SK-N-SH treated with all-trans-retinoic acid at 6 μM for 48 hours (cell line): ENCODE data around the gene SOWAHB.

ENCODE experiments used
- ATAC-seq: fragments of 200-7000 bp; cut with Tn5 transposase; 3 replicates; pipeline ENCODE4 v1.9.1; 2020; ENCODE audit warnings: mild to moderate bottlenecking, moderate library complexity
- ARNTL ChIP-seq: fragments of 450-650 bp; formaldehyde crosslinking; IDR thresholded peaks from 2 replicates; pipeline ENCODE4 v1.5.0; 2020; ENCODE audit warnings: low read depth, mild to moderate bottlenecking, moderate library complexity, borderline replicate concordance
- BACH2 ChIP-seq: fragments of 250-450 bp; sonication (Bioruptor Pico); IDR thresholded peaks from 2 replicates; pipeline ENCODE4 v1.9.0; 2021; ENCODE audit warnings: mild to moderate bottlenecking, borderline replicate concordance
- ESRRG ChIP-seq: fragments of 250-450 bp; sonication (Bioruptor Pico); IDR thresholded peaks from 2 replicates; pipeline ENCODE4 v1.6.1; 2021; ENCODE audit warnings: mild to moderate bottlenecking
- ISL1 ChIP-seq: fragments of 250-450 bp; sonication (Bioruptor Pico); IDR thresholded peaks from 2 replicates; pipeline ENCODE4 v2.1.2; 2022; ENCODE audit warnings: mild to moderate bottlenecking, moderate library complexity
- OSR1 ChIP-seq: fragments of 250-450 bp; sonication (Bioruptor Pico); IDR thresholded peaks from 2 replicates; pipeline ENCODE4 v1.8.0; 2022; ENCODE audit warnings: moderate library complexity, mild to moderate bottlenecking, inconsistent platforms
- PPARA ChIP-seq: fragments of 250-450 bp; sonication (Bioruptor Pico); IDR thresholded peaks from 2 replicates; pipeline ENCODE4 v1.5.0; 2020; ENCODE audit warnings: mild to moderate bottlenecking, borderline replicate concordance
- RARB ChIP-seq: fragments of 250-450 bp; sonication (Bioruptor Pico); IDR thresholded peaks from 2 replicates; pipeline ENCODE4 v1.8.0; 2021; ENCODE audit warnings: mild to moderate bottlenecking, moderate library complexity
- TCF4 ChIP-seq: fragments of 250-450 bp; sonication (Bioruptor Pico); IDR thresholded peaks from 2 replicates; pipeline ENCODE4 v1.8.0; 2021; ENCODE audit warnings: mild to moderate bottlenecking, moderate library complexity, borderline replicate concordance
- TOX ChIP-seq: fragments of 250-450 bp; sonication (Bioruptor Pico); IDR thresholded peaks from 2 replicates; pipeline ENCODE4 v1.8.0; 2021; ENCODE audit warnings: mild to moderate bottlenecking, moderate library complexity, borderline replicate concordance
- TSHZ2 ChIP-seq: fragments of 250-450 bp; sonication (Bioruptor Pico); IDR thresholded peaks from 2 replicates; pipeline ENCODE4 v1.5.0; 2020; ENCODE audit warnings: mild to moderate bottlenecking, moderate library complexity
- ZC3H10 ChIP-seq: fragments of 250-450 bp; sonication (Bioruptor Pico); IDR thresholded peaks from 2 replicates; pipeline ENCODE4 v1.5.1; 2021; ENCODE audit warnings: mild to moderate bottlenecking, moderate library complexity
- ZFP3 ChIP-seq: fragments of 250-450 bp; sonication (Bioruptor Pico); IDR thresholded peaks from 2 replicates; pipeline ENCODE4 v1.5.0; 2020; ENCODE audit warnings: mild to moderate bottlenecking, moderate library complexity
- ZFP30 ChIP-seq: fragments of 450-650 bp; formaldehyde crosslinking; IDR thresholded peaks from 2 replicates; pipeline ENCODE4 v1.5.0; 2022; ENCODE audit warnings: mild to moderate bottlenecking, moderate library complexity
- ZNF565 ChIP-seq: fragments of 450-650 bp; formaldehyde crosslinking; conservative IDR thresholded peaks from 2 replicates; pipeline ENCODE4 v1.5.0; 2020; ENCODE audit warnings: low read depth, mild to moderate bottlenecking, moderate library complexity
- ZNF8 ChIP-seq: fragments of 450-650 bp; formaldehyde crosslinking; IDR thresholded peaks from 2 replicates; pipeline ENCODE4 v1.5.0; 2020; ENCODE audit warnings: mild to moderate bottlenecking, moderate library complexity
- TF ChIP-seq, protein P1 (sequence below): fragments of 250-450 bp; sonication (Bioruptor Pico); IDR thresholded peaks from 2 replicates; pipeline ENCODE4 v1.5.1; 2021; ENCODE audit warnings: mild to moderate bottlenecking, moderate library complexity
- TF ChIP-seq, protein P2 (sequence below): fragments of 250-450 bp; sonication (Bioruptor Pico); IDR thresholded peaks from 2 replicates; pipeline ENCODE4 v1.8.0; 2020; ENCODE audit warnings: mild to moderate bottlenecking, moderate library complexity, borderline replicate concordance
- TF ChIP-seq, protein P3 (sequence below): fragments of 250-450 bp; sonication (Bioruptor Pico); IDR thresholded peaks from 2 replicates; pipeline ENCODE4 v1.5.1; 2020; ENCODE audit warnings: low read depth, mild to moderate bottlenecking, moderate library complexity

The SOWAHB gene

GRCh38 chr4:76939184-76939583 lies 41.2 kb upstream of the SOWAHB start:
- no peak for ATAC-seq
- no peak for TF ChIP-seq ZC3H10 (CRISPR knock-in tag)
- no peak for TF ChIP-seq RARB

DNA sequence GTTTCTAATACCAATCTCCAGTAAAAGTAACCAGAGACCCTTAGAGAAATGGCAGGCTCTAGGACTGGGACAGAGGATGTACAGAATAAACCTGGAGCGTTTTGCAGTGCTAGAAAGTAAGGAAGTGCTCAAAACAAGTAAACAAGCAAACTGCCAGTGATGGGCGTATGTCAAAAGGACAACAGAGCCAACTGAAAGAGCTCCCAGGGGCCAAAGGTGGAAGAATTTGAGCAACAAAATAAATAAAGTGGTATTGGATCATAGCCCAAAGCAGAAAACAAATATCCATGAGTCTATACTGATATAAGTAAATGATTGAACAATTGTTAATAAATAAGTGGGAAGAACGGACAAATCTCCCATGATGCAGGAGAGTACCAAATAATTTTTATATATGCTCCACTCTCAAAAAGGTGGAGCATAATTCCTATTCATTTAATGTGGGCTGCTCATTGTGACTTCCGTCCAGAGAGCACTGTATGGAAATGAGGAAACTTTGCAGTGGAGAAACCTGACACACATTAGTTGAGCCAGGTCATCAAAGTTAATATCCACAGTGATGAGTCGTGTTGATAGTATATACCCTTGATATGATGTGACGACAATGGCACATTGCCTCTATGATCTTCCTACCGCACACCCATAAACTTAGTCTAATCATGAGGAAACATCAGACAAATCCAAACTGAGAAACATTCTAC lies 33.8 kb upstream of the SOWAHB start:
- TF ChIP-seq ZNF8 (CRISPR knock-in tag) (no peak), ZNF565 (no peak), ISL1 (CRISPR knock-in tag) (no peak), TCF4 (CRISPR knock-in tag) (no peak), ZFP30 (CRISPR knock-in tag) (no peak), TSHZ2 (CRISPR knock-in tag) (no peak), ARNTL (CRISPR knock-in tag) (no peak), BACH2 (no peak), ZC3H10 (CRISPR knock-in tag) (no peak), ESRRG (CRISPR knock-in tag) (no peak), OSR1 (CRISPR knock-in tag) (no peak), TOX (CRISPR knock-in tag) (no peak)
- TF ChIP-seq, protein P1, sequence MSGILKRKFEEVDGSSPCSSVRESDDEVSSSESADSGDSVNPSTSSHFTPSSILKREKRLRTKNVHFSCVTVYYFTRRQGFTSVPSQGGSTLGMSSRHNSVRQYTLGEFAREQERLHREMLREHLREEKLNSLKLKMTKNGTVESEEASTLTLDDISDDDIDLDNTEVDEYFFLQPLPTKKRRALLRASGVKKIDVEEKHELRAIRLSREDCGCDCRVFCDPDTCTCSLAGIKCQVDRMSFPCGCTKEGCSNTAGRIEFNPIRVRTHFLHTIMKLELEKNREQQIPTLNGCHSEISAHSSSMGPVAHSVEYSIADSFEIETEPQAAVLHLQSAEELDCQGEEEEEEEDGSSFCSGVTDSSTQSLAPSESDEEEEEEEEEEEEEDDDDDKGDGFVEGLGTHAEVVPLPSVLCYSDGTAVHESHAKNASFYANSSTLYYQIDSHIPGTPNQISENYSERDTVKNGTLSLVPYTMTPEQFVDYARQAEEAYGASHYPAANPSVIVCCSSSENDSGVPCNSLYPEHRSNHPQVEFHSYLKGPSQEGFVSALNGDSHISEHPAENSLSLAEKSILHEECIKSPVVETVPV (CRISPR knock-in tag) = no peak
- no peak for ATAC-seq

GRCh38 chr4:76931087-76931486 lies 33.1 kb upstream of the SOWAHB start:
- no peak for ATAC-seq
- TF ChIP-seq TOX (CRISPR knock-in tag) (no peak), TCF4 (CRISPR knock-in tag) (no peak), OSR1 (CRISPR knock-in tag) (no peak), ZFP3 (CRISPR knock-in tag) (no peak), RARB (no peak), BACH2 (no peak), TSHZ2 (CRISPR knock-in tag) (no peak), PPARA (CRISPR knock-in tag) (no peak), ZC3H10 (CRISPR knock-in tag) (no peak), ISL1 (CRISPR knock-in tag) (no peak), ZNF8 (CRISPR knock-in tag) (no peak)
- TF ChIP-seq, protein P2, sequence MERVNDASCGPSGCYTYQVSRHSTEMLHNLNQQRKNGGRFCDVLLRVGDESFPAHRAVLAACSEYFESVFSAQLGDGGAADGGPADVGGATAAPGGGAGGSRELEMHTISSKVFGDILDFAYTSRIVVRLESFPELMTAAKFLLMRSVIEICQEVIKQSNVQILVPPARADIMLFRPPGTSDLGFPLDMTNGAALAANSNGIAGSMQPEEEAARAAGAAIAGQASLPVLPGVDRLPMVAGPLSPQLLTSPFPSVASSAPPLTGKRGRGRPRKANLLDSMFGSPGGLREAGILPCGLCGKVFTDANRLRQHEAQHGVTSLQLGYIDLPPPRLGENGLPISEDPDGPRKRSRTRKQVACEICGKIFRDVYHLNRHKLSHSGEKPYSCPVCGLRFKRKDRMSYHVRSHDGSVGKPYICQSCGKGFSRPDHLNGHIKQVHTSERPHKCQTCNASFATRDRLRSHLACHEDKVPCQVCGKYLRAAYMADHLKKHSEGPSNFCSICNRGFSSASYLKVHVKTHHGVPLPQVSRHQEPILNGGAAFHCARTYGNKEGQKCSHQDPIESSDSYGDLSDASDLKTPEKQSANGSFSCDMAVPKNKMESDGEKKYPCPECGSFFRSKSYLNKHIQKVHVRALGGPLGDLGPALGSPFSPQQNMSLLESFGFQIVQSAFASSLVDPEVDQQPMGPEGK (CRISPR knock-in tag) = no peak
- TF ChIP-seq, protein P3, sequence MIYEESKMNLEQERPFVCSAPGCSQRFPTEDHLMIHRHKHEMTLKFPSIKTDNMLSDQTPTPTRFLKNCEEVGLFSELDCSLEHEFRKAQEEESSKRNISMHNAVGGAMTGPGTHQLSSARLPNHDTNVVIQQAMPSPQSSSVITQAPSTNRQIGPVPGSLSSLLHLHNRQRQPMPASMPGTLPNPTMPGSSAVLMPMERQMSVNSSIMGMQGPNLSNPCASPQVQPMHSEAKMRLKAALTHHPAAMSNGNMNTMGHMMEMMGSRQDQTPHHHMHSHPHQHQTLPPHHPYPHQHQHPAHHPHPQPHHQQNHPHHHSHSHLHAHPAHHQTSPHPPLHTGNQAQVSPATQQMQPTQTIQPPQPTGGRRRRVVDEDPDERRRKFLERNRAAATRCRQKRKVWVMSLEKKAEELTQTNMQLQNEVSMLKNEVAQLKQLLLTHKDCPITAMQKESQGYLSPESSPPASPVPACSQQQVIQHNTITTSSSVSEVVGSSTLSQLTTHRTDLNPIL (CRISPR knock-in tag) = no peak
